ENCODE results near the gene OR6K3.
"Not testable (repeated sequence)": the region's sequence is repeated elsewhere in the genome, so short reads cannot be mapped to it uniquely, and the experiment has no call there.

Gene OR6K3

GRCh38 chr1:158689875-158690274 lies 30.6 kb downstream of the OR6K3 start:
- TF ChIP-seq EZH2phosphoT487 (IDR thresholded peaks at IDR 0.05; ENCODE audit: borderline replicate concordance, low read length): no peak
- no peak for TF ChIP-seq CTCF (IDR thresholded peaks at IDR 0.05; ENCODE audit: low read depth, low read length, poor library complexity, severe bottlenecking)
- no peaks in the 10 kb centered on the region for H3K9me2 ChIP-seq (replicated peaks; ENCODE audit: control insufficient read depth, low read length)
- H3K4me3 ChIP-seq (ENCODE audit: low read length): no peak overlapping the region
- no peaks in the 10 kb centered on the region for H3F3A ChIP-seq (ENCODE audit: control insufficient read depth, insufficient read depth)
- H3K4me1 ChIP-seq (ENCODE audit: control insufficient read depth, low read length): no peaks in the 10 kb centered on the region
- no peaks in the 10 kb centered on the region for H3K79me2 ChIP-seq (ENCODE audit: control insufficient read depth, low read length)
- no peak overlapping the region for H3K27ac ChIP-seq (ENCODE audit: low read depth, low read length)
- H3K36me3 ChIP-seq (ENCODE audit: control insufficient read depth, low read length): no peaks in the 10 kb centered on the region
- no peaks in the 10 kb centered on the region for H3K9me3 ChIP-seq (ENCODE audit: control insufficient read depth, insufficient read depth, low read length)
- H4K20me1 ChIP-seq (ENCODE audit: control insufficient read depth, insufficient read depth, low read depth, low read length): no peaks in the 10 kb centered on the region
- H3K4me2 ChIP-seq (ENCODE audit: low read length): no peak overlapping the region
- H3K27me3 ChIP-seq (ENCODE audit: control insufficient read depth, low read length): no peaks in the 10 kb centered on the region

DNA sequence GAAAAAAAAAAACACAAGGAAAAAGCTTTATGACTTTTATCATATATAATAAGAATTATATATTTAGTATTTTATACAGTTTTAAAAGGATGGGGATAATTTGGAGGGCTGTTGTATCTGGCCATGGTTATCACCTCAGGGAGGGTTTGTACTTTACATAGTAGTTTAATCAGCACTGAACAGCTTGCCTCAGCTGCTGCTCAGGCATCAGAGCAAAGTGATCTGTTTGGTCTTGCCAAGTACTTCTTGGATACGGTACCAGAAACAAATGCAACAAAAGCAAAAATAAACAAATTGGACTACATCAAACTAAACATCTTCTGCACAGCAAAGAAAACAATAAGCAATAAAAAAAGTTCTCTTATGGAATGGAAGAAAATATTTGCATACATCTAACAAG lies 31.4 kb downstream of the OR6K3 start:
- H3F3A ChIP-seq (ENCODE audit: control insufficient read depth, insufficient read depth): no peaks in the 10 kb centered on the region
- no peaks in the 10 kb centered on the region for H3K27me3 ChIP-seq (ENCODE audit: control insufficient read depth, low read length)
- H3K4me3 ChIP-seq (ENCODE audit: low read length): no peak overlapping the region
- H3K9me3 ChIP-seq (ENCODE audit: control insufficient read depth, insufficient read depth, low read length): no peaks in the 10 kb centered on the region
- H3K9me2 ChIP-seq (replicated peaks; ENCODE audit: control insufficient read depth, low read length): no peaks in the 10 kb centered on the region
- H3K27ac ChIP-seq (ENCODE audit: low read depth, low read length): no peak overlapping the region
- TF ChIP-seq EZH2phosphoT487 (IDR thresholded peaks at IDR 0.05; ENCODE audit: borderline replicate concordance, low read length): no peak
- no peak for TF ChIP-seq CTCF (IDR thresholded peaks at IDR 0.05; ENCODE audit: low read depth, low read length, poor library complexity, severe bottlenecking)
- no peak overlapping the region for H3K4me2 ChIP-seq (ENCODE audit: low read length)
- no peaks in the 10 kb centered on the region for H3K36me3 ChIP-seq (ENCODE audit: control insufficient read depth, low read length)
- no peaks in the 10 kb centered on the region for H4K20me1 ChIP-seq (ENCODE audit: control insufficient read depth, insufficient read depth, low read depth, low read length)
- H3K4me1 ChIP-seq (ENCODE audit: control insufficient read depth, low read length): no peaks in the 10 kb centered on the region
- no peaks in the 10 kb centered on the region for H3K79me2 ChIP-seq (ENCODE audit: control insufficient read depth, low read length)

DNA sequence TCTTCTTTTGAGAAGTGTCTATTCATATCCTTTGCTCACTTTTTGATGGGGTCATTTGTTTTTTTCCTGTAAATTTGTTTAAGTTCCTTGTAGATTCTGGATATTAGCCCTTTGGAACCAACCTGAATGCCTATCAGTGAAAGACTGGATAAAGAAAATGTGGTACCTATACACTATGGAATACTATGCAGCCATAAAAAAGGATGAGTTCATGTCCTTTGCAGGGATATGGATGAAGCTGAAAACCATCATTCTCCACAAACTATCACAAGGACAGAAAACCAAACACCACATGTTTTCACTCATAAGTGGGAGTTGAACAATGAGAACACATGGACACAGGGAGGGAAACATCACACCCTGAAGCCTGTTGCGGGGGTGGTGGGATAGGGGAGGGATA lies 32.2 kb downstream of the OR6K3 start:
- H4K20me1 ChIP-seq (ENCODE audit: control insufficient read depth, insufficient read depth, low read depth, low read length); H3K36me3 ChIP-seq (ENCODE audit: control insufficient read depth, low read length); H3K4me1 ChIP-seq (ENCODE audit: control insufficient read depth, low read length); H3K79me2 ChIP-seq (ENCODE audit: control insufficient read depth, low read length); H3K9me3 ChIP-seq (ENCODE audit: control insufficient read depth, insufficient read depth, low read length); H3K27me3 ChIP-seq (ENCODE audit: control insufficient read depth, low read length); H3K4me2 ChIP-seq (ENCODE audit: low read length); H3K9me2 ChIP-seq (replicated peaks; ENCODE audit: control insufficient read depth, low read length); H3F3A ChIP-seq (ENCODE audit: control insufficient read depth, insufficient read depth); H3K27ac ChIP-seq (ENCODE audit: low read depth, low read length); H3K4me3 ChIP-seq (ENCODE audit: low read length): not testable (repeated sequence)

DNA sequence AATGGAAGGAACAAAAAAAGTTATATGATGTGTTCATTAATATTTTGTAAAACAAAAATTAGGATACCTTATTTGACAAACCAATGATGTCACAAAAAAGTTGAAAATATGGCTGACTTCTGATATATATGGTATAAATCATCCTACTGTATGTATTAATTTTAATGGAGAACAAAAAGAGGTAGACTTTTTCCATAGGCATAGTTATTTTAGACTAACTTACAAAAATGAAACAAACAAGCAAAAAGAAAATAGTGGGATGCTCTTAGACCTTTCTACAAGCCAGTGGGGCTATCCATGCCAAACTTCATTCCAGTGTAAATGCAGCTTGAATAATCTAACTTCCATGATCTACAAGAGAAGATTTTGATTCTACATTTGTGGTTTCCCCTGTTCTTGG lies 33.5 kb downstream of the OR6K3 start:
- H3K4me2 ChIP-seq (ENCODE audit: low read length): no peak overlapping the region
- H3K9me2 ChIP-seq (replicated peaks; ENCODE audit: control insufficient read depth, low read length): no peaks in the 10 kb centered on the region
- H4K20me1 ChIP-seq (ENCODE audit: control insufficient read depth, insufficient read depth, low read depth, low read length): no peaks in the 10 kb centered on the region
- no peaks in the 10 kb centered on the region for H3K27me3 ChIP-seq (ENCODE audit: control insufficient read depth, low read length)
- no peaks in the 10 kb centered on the region for H3K79me2 ChIP-seq (ENCODE audit: control insufficient read depth, low read length)
- H3K4me1 ChIP-seq (ENCODE audit: control insufficient read depth, low read length): no peaks in the 10 kb centered on the region
- TF ChIP-seq EZH2phosphoT487 (IDR thresholded peaks at IDR 0.05; ENCODE audit: borderline replicate concordance, low read length): no peak
- TF ChIP-seq CTCF (IDR thresholded peaks at IDR 0.05; ENCODE audit: low read depth, low read length, poor library complexity, severe bottlenecking): no peak
- no peaks in the 10 kb centered on the region for H3K36me3 ChIP-seq (ENCODE audit: control insufficient read depth, low read length)
- no peaks in the 10 kb centered on the region for H3K9me3 ChIP-seq (ENCODE audit: control insufficient read depth, insufficient read depth, low read length)
- H3K27ac ChIP-seq (ENCODE audit: low read depth, low read length): no peak overlapping the region
- H3F3A ChIP-seq (ENCODE audit: control insufficient read depth, insufficient read depth): no peaks in the 10 kb centered on the region
- H3K4me3 ChIP-seq (ENCODE audit: low read length): no peak overlapping the region
